GM18526 (cell line): ENCODE data around the gene KIAA1191.

Source experiments
- POLR2A ChIP-seq: IDR thresholded peaks from 3 replicates; pipeline ENCODE4 v1.6.1; 2011; ENCODE audit not compliant: insufficient read length; ENCODE audit errors: extremely low read depth

The KIAA1191 gene

GRCh38 chr5:176394096-176394495 is 32.5 kb upstream of the KIAA1191 start:
- TF ChIP-seq POLR2A, result no peak

- no peak for TF ChIP-seq POLR2A
Observed at GRCh38 chr5:176392526-176392925, 31.0 kb upstream of the KIAA1191 start.

DNA sequence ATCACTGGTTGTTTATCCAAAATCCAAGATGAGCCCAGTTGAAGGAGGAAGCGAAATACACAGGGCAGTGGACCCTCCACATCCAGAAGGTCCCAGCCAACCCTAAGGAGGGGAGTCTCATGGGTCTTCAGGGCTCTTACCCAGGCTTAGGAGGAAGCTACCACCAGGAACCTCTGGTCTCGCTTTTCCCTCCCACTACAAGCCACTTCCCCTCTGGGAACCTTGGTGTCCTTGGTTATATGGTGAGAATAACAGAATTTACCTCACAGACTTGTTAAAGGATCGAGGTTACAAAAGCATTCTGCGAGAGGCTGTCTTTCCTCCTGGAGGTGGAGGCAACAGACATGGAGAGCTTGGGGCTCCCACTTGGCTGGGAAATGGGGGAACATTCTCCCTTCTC is 30.4 kb upstream of the KIAA1191 start:
- TF ChIP-seq POLR2A, result no peak

DNA sequence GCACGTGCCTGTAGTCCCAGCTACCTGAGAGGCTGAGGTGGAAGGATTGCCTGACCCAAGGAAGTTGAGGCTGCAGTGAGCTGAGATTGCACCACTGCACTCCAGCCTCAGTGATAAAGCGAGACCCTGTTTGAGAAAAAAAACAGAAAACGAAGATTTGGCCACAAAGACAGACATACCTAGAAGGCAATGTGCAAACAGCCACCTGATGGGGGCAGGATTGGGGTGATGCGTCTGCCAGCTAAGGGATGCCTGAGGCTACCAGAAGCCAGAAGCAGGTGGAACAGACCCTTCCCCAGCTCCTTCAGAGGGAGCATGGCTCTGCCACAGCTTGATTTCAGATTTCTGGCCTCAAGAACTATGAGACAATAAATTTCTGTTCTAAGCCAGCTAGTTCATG is 29.9 kb upstream of the KIAA1191 start:
- no peak for TF ChIP-seq POLR2A

GRCh38 chr5:176389135-176390123 is 27.9 kb upstream of the KIAA1191 start:
- TF ChIP-seq POLR2A, result peak; percentile 79

DNA sequence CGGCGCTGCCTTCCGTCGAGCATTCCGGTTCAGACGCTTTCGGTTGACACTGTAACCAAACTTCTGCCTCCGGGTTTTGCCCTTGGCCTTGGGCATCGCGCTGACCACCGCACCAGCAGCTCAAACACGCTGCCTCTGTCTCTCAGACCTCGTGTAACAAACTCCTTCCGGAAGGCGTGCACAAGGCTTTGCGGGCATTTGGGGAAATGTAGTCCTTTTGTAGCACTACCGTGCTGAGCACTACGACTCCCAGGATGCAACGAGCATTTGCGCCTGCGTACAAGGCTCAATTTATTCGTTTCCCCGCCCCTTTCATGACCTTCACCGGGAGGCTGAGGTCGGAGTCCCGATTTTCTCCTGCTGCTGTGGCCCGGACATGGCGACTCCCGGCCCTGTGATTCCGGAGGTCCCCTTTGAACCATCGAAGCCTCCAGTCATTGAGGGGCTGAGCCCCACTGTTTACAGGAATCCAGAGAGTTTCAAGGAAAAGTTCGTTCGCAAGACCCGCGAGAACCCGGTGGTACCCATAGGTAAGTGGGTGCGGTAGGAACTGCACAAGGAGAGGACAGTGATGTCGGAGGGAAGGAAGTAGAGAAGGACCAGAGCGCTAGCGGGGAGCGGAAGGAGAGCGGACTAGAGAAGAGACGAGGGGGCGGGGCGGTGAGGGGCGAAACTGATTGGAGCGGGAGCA is 27.0 kb upstream of the KIAA1191 start, which contains the start of the genes HIGD2A and NOP16:
Gene HIGD2A (plus strand): TSS at position 308 of the 691 bp plus-strand sequence. CDS start 69 bp downstream, at position 377.
Gene NOP16 (minus strand): TSS at position 155 of the 691 bp plus-strand sequence. CDS start 59 bp downstream, at position 96.
- TF ChIP-seq POLR2A, result peak; percentile 87

DNA sequence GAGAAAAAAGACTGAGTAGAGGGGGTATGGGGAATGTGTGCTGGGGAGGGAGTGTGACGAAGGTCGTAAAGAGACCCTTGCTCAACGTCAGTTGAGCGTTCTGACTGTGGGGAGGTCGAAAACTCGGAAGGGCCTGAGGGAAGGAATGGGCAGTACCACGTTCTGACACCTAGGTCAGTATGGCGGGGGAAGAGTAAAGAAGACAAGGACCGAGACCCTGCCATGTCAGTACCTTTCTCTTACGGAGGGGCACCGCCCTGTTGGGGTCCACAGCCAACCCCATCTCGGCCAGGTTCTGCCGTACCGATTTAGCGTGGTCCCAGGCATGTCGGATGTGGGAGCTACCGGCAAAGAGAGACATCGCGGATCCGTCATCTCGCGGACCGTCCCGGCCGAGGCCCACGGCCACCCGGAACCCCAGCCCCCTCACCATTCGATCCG is 26.5 kb upstream of the KIAA1191 start:
- TF ChIP-seq POLR2A, result no peak

DNA sequence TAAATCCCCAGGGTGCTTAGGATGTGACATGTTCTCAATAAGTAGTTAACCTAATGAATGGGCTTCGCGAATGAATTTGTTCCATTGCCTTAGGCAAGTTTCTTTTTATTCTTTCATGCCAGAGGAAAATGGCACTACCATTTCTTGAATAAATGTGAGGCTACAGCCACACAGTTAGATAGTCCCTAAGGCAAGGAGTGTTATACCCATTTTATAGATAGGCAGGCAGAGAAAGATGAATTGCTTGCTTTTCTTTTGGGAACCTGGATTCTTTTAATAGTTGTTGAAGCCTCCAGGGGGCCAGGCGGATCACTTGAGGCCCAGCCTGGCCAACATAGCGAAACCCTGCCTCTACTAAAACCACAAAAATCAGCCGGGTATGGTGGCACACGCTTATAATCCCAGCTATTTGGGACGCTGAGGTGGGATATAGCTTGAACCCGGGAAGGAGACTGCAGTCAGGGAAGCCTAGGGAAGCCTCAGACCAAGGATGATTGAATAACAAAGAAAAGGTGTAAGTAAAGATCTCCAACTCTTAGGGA is 25.9 kb upstream of the KIAA1191 start:
- no peak for TF ChIP-seq POLR2A

DNA sequence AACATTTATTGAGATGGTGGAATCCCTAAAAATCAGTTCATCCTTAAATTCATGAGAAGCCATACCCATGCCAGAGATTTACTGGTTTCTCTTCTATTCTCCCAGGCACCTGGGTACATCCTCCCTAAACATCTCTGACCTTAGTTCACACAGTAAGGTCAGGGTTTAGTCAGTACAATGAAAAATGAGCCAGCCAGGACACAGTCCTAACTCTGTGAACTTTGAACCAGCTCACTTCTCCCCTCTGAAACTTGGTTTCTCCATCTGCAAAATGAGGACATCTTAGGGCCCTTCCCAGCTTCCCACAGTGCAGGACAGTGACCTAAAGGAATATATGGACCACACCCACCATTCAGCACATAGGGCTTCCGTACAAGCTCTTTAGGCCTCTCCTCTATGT is 24.9 kb upstream of the KIAA1191 start:
- no peak for TF ChIP-seq POLR2A

DNA sequence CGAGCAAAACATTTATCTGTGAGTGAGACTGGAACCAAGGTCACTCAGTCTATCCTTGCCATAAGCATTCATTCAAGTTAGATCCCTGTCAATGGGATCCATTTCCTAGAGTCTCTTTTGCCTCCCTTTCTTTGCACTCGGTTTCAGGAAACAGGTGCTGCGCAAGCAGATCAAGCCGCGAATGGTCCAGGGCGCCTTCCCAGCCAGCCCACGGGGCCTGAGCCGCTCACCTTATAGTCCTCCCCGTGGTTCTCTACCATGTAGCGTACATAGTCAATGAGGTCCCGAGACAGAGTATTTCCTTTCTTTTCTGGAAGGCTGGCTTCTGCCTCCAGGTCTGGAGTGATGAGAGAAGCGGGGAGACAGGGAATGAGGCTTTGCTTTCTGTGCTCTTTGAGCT is 23.4 kb upstream of the KIAA1191 start:
- TF ChIP-seq POLR2A, result no peak

- TF ChIP-seq POLR2A, result no peak
Observed at GRCh38 chr5:176384366-176384930, 22.9 kb upstream of the KIAA1191 start.

DNA sequence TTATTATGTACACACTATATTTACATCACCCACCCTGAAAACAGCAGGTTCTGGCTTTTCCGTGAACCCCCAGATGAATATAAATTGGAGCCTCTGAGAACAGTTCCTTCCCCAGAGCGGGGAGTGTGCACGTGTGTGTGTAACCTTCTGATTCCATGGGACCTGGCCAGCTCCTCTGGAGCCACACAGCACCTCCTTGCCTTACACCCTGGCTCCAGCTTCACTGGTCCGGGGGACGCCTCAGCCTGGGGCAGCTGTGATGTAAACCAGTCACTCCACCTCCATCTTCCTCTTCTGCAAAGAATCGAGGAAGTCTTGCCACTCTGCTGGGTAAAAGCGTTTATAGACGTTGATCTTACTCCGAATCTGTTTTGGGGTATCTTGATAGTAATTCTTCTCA is 22.4 kb upstream of the KIAA1191 start:
- no peak for TF ChIP-seq POLR2A

DNA sequence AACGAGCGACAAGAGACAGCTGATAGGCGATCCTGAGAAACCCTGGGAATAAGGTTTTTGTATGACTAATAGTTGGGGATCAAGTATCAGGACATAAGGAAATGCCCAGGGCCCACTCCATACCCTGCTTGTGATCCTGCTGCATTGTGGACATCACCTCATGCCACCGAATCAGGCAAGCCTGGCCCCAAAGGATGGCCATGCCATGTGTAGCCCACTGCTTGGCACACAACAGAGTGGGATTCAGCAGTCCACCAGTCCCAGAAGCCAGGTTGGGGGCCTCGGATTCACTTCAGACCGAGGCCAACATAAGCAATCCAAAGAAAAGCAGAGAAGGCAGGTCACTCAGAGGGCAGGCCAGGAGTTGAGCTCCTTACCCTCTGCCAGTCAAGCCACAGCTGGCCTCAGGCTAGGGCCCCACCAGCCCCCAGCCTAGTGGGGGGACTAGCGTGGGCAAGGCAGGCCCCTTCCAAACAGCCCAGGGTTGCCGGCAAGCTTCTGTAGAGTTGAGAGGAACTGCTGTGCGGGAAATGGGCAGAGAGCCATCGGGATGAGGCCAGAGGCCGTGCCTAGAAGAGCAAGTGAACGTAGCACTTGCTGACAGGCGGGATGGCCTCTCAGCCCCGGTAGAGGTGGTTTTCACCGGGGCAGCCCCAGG is 21.8 kb upstream of the KIAA1191 start:
- no peak for TF ChIP-seq POLR2A

- TF ChIP-seq POLR2A, result no peak
Observed at GRCh38 chr5:176382721-176383120, 21.2 kb upstream of the KIAA1191 start.

DNA sequence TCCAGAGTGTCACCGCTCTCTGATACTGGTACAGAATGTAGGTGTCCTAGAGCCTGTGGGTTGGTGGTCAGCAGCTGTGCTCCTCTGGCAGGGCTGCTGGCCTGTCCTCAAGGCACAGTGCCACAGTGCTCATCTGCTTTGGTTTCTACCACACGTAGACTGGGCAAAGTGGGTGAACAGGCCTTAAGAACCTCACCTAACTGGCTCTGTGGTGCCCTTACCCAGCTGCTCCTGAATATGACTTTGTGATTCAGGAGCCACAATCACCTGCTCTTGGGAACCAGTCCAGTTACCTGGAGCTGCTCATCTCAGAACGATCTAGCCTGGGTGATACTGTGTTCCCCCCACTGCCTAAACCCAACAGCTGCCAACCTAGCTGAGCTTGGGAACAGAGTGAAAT is 20.4 kb upstream of the KIAA1191 start:
- no peak for TF ChIP-seq POLR2A
